ENCODE data around the gene LRRC9.

The LRRC9 gene

GRCh38 chr14:60092526-60092920, 172.6 kb downstream of the LRRC9 start:
- peak overlapping the region; percentile 52 for H2AFZ ChIP-seq (ENCODE audit: low read length)
- peaks cover 4% of the 10 kb centered on the region; the same call in 1 of the 2 replicates for H3F3A ChIP-seq (ENCODE audit: low read depth)
- H3K9me2 ChIP-seq (replicated peaks; ENCODE audit: low read depth, low read length) = no peaks in the 10 kb centered on the region
- peak overlapping the region; percentile 91 for H3K9ac ChIP-seq (ENCODE audit: low read depth, low read length, poor library complexity, severe bottlenecking)
- H3K79me2 ChIP-seq (ENCODE audit: insufficient read depth, low read length) = peaks cover 54% of the 10 kb centered on the region
- H3K36me3 ChIP-seq (ENCODE audit: insufficient read depth, low read length) = 0 out of 2 replicates have a peak, but pooled peaks cover 3% of the 10 kb centered on the region
- H3K4me1 ChIP-seq (ENCODE audit: insufficient read depth, low read length, poor library complexity, severe bottlenecking) = peaks cover 65% of the 10 kb centered on the region
- H3K4me2 ChIP-seq (ENCODE audit: low read depth, low read length, poor library complexity, severe bottlenecking) = peak overlapping the region; percentile 98
- H3K4me3 ChIP-seq (ENCODE audit: low read length, poor library complexity, severe bottlenecking) = peak overlapping the region; percentile 88
- peaks cover 34% of the 10 kb centered on the region for H4K20me1 ChIP-seq (ENCODE audit: insufficient read depth, low read length, poor library complexity, severe bottlenecking)
- TF ChIP-seq EZH2phosphoT487 (IDR thresholded peaks at IDR 0.05; ENCODE audit: borderline replicate concordance) (no peak), CTCF (conservative IDR thresholded peaks at IDR 0.05; ENCODE audit: low read length) (no peak)
- no peaks in the 10 kb centered on the region for H3K27me3 ChIP-seq (ENCODE audit: insufficient read depth, low read length, poor library complexity, severe bottlenecking)
- H3K9me3 ChIP-seq (ENCODE audit: insufficient read depth, low read depth, low read length) = no peaks in the 10 kb centered on the region

- no peak for TF ChIP-seq EZH2phosphoT487 (IDR thresholded peaks at IDR 0.05; ENCODE audit: borderline replicate concordance)
- no peak for TF ChIP-seq CTCF (conservative IDR thresholded peaks at IDR 0.05; ENCODE audit: low read length)
- no peak overlapping the region for H2AFZ ChIP-seq (ENCODE audit: low read length)
- no peaks in the 10 kb centered on the region for H3K9me3 ChIP-seq (ENCODE audit: insufficient read depth, low read depth, low read length)
- peak overlapping the region; percentile 98 for H3K4me2 ChIP-seq (ENCODE audit: low read depth, low read length, poor library complexity, severe bottlenecking)
- no peaks in the 10 kb centered on the region for H3K27me3 ChIP-seq (ENCODE audit: insufficient read depth, low read length, poor library complexity, severe bottlenecking)
- H3K79me2 ChIP-seq (ENCODE audit: insufficient read depth, low read length) = peaks cover 59% of the 10 kb centered on the region
- peaks cover 5% of the 10 kb centered on the region; the same call in 1 of the 2 replicates for H3K36me3 ChIP-seq (ENCODE audit: insufficient read depth, low read length)
- peaks cover 4% of the 10 kb centered on the region; the same call in 1 of the 2 replicates for H3F3A ChIP-seq (ENCODE audit: low read depth)
- H4K20me1 ChIP-seq (ENCODE audit: insufficient read depth, low read length, poor library complexity, severe bottlenecking) = peaks cover 37% of the 10 kb centered on the region
- peak overlapping the region; percentile 91 for H3K9ac ChIP-seq (ENCODE audit: low read depth, low read length, poor library complexity, severe bottlenecking)
- peak overlapping the region; percentile 88 for H3K4me3 ChIP-seq (ENCODE audit: low read length, poor library complexity, severe bottlenecking)
- no peaks in the 10 kb centered on the region for H3K9me2 ChIP-seq (replicated peaks; ENCODE audit: low read depth, low read length)
- H3K4me1 ChIP-seq (ENCODE audit: insufficient read depth, low read length, poor library complexity, severe bottlenecking) = peaks cover 66% of the 10 kb centered on the region
Measured at GRCh38 chr14:60093080-60093479, 173.1 kb downstream of the LRRC9 start.

GRCh38 chr14:60093606-60094005, 173.7 kb downstream of the LRRC9 start:
- peak overlapping the region; percentile 88 for H3K4me3 ChIP-seq (ENCODE audit: low read length, poor library complexity, severe bottlenecking)
- peak overlapping the region; percentile 91 for H3K9ac ChIP-seq (ENCODE audit: low read depth, low read length, poor library complexity, severe bottlenecking)
- peaks cover 71% of the 10 kb centered on the region for H3K4me1 ChIP-seq (ENCODE audit: insufficient read depth, low read length, poor library complexity, severe bottlenecking)

More at GRCh38 chr14:60093606-60094005, 173.7 kb downstream of the LRRC9 start:
- H3F3A ChIP-seq (ENCODE audit: low read depth) = peaks cover 4% of the 10 kb centered on the region; the same call in 1 of the 2 replicates
- TF ChIP-seq EZH2phosphoT487 (IDR thresholded peaks at IDR 0.05; ENCODE audit: borderline replicate concordance) = no peak
- TF ChIP-seq CTCF (conservative IDR thresholded peaks at IDR 0.05; ENCODE audit: low read length) = no peak
- no peaks in the 10 kb centered on the region for H3K9me2 ChIP-seq (replicated peaks; ENCODE audit: low read depth, low read length)
- H3K79me2 ChIP-seq (ENCODE audit: insufficient read depth, low read length) = peaks cover 64% of the 10 kb centered on the region
- H4K20me1 ChIP-seq (ENCODE audit: insufficient read depth, low read length, poor library complexity, severe bottlenecking) = peaks cover 38% of the 10 kb centered on the region
- H3K27me3 ChIP-seq (ENCODE audit: insufficient read depth, low read length, poor library complexity, severe bottlenecking) = no peaks in the 10 kb centered on the region
- H2AFZ ChIP-seq (ENCODE audit: low read length) = no peak overlapping the region
- H3K36me3 ChIP-seq (ENCODE audit: insufficient read depth, low read length) = peaks cover 8% of the 10 kb centered on the region; the same call in 1 of the 2 replicates
- peak overlapping the region; percentile 98 for H3K4me2 ChIP-seq (ENCODE audit: low read depth, low read length, poor library complexity, severe bottlenecking)
- no peaks in the 10 kb centered on the region for H3K9me3 ChIP-seq (ENCODE audit: insufficient read depth, low read depth, low read length)
